Large intestine (tissue), 3 donors: ENCODE measurements around the gene TBC1D23. TPM values are rescaled to one million over a fixed set of nuclear protein-coding genes. Genes with fewer than 3 reads are reported as not detected.
"Not testable (repeated sequence)": the region's sequence is repeated elsewhere in the genome, so short reads cannot be mapped to it uniquely, and the experiment has no call there.

ENCODE experiments used
- DNase-seq, 2 donors: peaks; one replicate each; pipeline versions ENCODE4 v3.0.0 to v3.0.0-alpha.2; 2013
- H3K27ac ChIP-seq: one replicate; pipeline ENCODE4 v1.5.1; 2013; ENCODE audit warnings: low read length
- H3K27me3 ChIP-seq: 2 replicates; pipeline ENCODE4 v1.6.1; 2013; ENCODE audit warnings: low read length; ENCODE audit not compliant: control insufficient read depth, insufficient read depth
- H3K36me3 ChIP-seq: 2 replicates; pipeline ENCODE4 v1.6.1; 2013; ENCODE audit warnings: low read length; ENCODE audit not compliant: control insufficient read depth, insufficient read depth
- H3K4me1 ChIP-seq: one replicate; pipeline ENCODE4 v1.6.1; 2013; ENCODE audit warnings: low read length; ENCODE audit not compliant: control insufficient read depth, insufficient read depth
- H3K4me3 ChIP-seq: one replicate; pipeline ENCODE4 v1.5.1; 2013; ENCODE audit warnings: low read length
- H3K9me3 ChIP-seq: one replicate; pipeline ENCODE4 v1.6.1; 2013; ENCODE audit warnings: mild to moderate bottlenecking, low read depth, low read length, moderate library complexity; ENCODE audit not compliant: control insufficient read depth
- WGBS: methylation state at CpG from one replicate; pipeline ENCODE4 v1.1.5; 2013; ENCODE audit warnings: low lambda C conversion rate; ENCODE audit not compliant: insufficient coverage; 5-methylcytosine and 5-hydroxymethylcytosine counted together
- polyA plus RNA-seq: library from polyadenylated mRNA; unstranded; fragments of 120-200 nt; gene quantifications from one replicate; pipeline ENCODE4 v1.2.1, GENCODE V29; 2013

TBC1D23 gene
- polyA plus RNA-seq, 1 donor = 37.1 TPM

DNA sequence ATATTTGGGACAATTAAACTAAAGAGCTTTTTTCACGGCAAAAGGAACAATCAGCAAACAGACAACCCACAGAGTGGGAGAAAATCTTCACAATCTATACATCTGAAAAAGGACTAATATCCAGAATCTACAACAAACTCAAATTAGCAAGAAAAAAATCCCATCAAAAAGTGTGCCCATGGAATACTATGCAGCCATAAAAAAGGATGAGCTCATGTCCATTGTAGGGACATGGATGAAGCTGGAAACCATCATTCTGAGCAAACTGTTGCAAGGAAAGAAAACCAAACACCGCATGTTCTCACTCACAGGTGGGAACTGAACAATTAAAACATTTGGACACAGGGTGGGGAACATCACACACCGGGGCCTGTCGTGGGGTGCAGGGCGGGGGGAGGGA lies 66.6 kb downstream of the TBC1D23 start:
- WGBS = no CpG with 5 or more reads among the region's 5 CpGs
- H3K36me3 ChIP-seq = not testable (repeated sequence)

DNA sequence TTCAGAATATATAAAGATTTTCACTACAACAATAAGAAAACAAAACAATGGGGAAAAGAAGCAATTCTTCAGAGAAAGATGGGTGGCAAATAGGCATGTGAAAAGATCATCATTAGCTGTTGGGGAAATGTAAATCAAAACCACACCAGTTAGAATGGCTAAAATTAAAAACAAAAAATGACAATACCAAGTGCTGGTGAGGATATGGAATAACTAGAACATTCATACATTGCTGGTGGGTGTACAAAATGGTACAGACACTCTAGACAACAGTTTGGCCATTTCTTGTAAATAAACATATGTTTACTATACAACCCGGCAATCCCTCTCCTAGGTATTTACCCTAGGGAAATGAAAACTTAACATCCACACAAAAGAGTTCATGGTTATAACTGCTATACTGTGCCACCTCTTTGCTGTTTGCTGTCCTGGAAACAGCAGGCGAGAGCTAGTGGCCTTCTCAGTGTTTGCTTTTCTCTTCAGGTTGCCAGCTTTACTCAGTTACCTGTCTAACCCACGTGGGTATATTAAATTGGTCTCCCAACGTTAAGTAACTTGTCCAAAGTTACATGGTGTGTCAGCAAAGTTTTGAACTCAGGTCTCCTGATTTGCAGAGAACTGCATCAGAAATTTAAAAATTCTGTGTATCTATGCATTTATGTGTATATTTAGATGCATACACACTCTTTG lies 69.2 kb downstream of the TBC1D23 start:
- Histone ChIP-seq H3K9me3 (no peaks in the 10 kb centered on the region), H3K36me3 (peaks cover 7% of the 10 kb centered on the region), H3K27me3 (no peaks in the 10 kb centered on the region), H3K4me3 (no peak overlapping the region), H3K4me1 (peaks cover 5% of the 10 kb centered on the region), H3K27ac (no peak overlapping the region)
- WGBS = 63% methylated on average over 3 of the region's 4 CpGs
- no peak for DNase-seq

More for the DNA sequence above, 66.6 kb downstream of the TBC1D23 start:
- not testable (repeated sequence) for H3K27me3 ChIP-seq, DNase-seq, H3K27ac ChIP-seq, H3K9me3 ChIP-seq, H3K4me1 ChIP-seq, H3K4me3 ChIP-seq

DNA sequence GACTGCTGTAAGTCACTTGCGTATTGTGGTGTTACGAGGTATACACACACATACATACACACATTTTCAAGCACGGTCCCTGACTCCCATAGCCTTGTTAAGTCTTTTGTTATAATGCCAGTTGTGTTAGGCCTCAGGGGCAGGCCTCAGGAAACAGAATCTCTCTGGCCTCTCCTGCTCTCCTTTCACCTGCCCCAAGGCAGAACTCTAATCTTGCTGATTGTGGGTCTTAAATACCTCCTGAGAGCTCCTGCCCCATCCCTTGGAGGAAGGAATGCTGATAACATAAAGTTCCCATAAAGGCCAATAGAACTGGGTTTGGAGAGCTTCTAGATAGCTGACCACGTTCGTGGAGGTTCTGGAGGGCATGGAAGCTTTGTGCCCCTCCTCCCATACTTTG lies 69.9 kb downstream of the TBC1D23 start:
- Histone ChIP-seq H3K9me3 (no peaks in the 10 kb centered on the region), H3K36me3 (peaks cover 5% of the 10 kb centered on the region), H3K27me3 (no peaks in the 10 kb centered on the region), H3K4me1 (peaks cover 10% of the 10 kb centered on the region), H3K27ac (no peak overlapping the region), H3K4me3 (no peak overlapping the region)
- WGBS = no CpG with 5 or more reads among the region's 5 CpGs
- DNase-seq = no peak

DNA sequence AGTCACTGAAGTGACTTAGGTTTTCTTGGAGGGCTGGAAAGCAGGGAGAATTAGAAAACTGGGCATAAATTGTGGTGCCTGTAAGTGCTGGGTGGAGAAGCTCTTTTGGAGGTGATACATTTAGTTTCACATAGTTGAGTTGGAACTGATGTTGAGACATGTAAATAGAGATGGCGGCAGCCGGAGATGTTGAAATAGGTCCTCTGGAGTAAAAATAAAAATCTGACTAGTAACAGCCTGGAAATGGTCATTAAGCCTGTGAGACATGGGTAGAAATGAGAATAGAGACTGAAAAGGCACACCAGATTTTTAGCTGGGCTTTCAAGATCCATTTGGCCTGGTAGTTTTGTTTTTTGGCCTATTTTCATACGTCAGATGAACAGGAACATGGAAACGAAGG lies 70.9 kb downstream of the TBC1D23 start:
- Histone ChIP-seq H3K36me3 (peaks cover 2% of the 10 kb centered on the region), H3K27ac (no peak overlapping the region), H3K9me3 (no peaks in the 10 kb centered on the region), H3K4me1 (peaks cover 17% of the 10 kb centered on the region), H3K27me3 (no peaks in the 10 kb centered on the region), H3K4me3 (no peak overlapping the region)
- WGBS = 92% methylated on average over 4 of the region's 4 CpGs
- no peak for DNase-seq

DNA sequence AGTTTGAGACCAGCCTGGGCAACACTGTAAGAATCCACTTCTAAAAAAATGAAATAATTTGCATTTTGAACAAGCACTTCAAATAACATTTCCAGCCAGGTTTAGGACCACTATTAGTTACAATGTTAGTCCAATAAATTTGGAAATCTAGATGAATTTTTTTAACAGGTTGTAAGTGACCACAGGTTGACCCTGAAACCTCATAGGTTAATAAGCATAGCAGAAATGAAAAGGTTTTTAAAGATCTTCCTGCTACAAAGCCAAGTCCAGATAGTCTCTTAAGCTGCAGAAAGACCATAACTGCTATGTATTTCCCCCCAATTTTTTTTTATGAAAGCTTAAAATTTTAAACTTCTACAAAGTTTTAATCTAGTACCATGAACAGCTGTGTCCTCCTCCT lies 72.3 kb downstream of the TBC1D23 start:
- Histone ChIP-seq H3K27ac (no peak overlapping the region), H3K9me3 (no peaks in the 10 kb centered on the region), H3K4me1 (peaks cover 24% of the 10 kb centered on the region), H3K36me3 (no peaks in the 10 kb centered on the region), H3K4me3 (no peak overlapping the region), H3K27me3 (no peaks in the 10 kb centered on the region)
- DNase-seq = no peak

DNA sequence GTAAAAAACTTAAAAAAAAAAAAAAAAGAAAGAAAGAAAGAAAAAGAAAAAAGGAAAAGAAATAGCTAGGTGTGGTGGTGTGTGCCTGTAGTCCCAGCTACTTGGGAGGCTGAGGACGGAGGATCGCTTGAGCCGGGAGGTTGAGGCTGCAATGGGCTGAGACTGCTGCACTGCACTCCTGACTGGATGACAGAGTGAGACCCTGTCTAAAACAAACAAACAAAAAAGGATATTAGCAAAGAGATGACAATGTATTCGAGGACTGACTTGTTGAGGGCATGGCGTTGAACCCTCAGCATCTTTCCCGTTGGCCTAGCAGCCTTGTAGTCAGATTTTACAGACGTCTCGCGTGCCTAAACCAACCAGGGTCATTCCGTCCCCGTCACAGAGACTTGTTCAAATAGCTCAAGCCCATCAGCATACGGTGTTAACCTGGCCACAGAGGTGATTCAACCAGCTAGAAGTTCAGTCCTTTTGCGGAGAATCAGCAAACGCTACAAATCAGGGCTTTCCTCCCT lies 73.2 kb downstream of the TBC1D23 start:
- H3K4me1 ChIP-seq = peaks cover 28% of the 10 kb centered on the region
- H3K4me3 ChIP-seq = peak overlapping the region; percentile 41
- no peaks in the 10 kb centered on the region for H3K9me3 ChIP-seq
- 100% methylated on average over 1 of the region's 14 CpGs for WGBS
- H3K36me3 ChIP-seq = no peaks in the 10 kb centered on the region
- H3K27ac ChIP-seq = peak overlapping the region; percentile 95
- no peaks in the 10 kb centered on the region for H3K27me3 ChIP-seq
- no peak for DNase-seq

DNA sequence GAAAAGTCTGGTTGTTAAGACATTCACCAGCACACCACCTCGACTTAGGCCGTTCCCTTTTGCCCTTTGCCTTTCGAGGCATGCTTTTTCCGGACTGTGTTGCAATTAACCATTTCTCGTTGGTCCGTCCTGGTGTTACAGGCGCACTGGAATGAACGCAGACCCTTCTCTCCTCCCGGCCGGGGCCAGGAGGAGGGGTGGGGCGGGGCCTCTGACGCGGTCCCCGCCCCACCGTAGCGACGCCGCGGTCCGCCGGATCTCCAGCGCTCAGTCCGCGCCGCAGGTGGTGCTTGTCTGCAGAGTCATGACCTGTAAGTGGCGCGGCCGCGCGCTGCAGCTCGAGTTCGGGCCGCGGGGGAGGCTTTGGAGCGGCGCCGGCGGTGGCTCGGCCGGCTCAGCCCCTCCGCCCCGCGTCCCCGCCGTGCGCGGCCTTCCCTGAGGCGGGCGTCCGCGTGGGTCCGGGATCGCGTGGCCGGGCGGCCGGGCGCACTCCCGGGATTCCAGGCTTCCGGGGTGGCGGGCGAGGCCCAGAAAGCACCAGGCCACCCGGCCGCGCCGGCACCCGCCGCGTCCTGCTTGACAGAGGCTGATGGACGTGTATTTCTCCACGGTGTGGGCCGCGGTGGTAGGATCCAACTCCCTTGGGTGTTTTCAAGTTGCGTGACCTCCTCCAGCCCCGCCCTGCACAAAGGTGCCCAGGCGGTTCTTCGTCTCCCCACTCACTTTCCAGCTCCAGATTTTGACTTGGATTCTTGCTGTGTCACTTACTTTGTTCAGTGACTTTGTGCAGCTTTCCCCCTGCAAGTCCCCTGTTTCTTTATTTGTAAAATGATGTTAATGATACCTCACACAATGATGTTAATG lies 73.9 kb downstream of the TBC1D23 start, which contains the start of gene NIT2:
Gene NIT2 (plus strand): TSS at position 270 of the 864 bp plus-strand sequence. CDS start 35 bp downstream, at position 305.
- peaks cover 6% of the 10 kb centered on the region for H3K36me3 ChIP-seq

DNA sequence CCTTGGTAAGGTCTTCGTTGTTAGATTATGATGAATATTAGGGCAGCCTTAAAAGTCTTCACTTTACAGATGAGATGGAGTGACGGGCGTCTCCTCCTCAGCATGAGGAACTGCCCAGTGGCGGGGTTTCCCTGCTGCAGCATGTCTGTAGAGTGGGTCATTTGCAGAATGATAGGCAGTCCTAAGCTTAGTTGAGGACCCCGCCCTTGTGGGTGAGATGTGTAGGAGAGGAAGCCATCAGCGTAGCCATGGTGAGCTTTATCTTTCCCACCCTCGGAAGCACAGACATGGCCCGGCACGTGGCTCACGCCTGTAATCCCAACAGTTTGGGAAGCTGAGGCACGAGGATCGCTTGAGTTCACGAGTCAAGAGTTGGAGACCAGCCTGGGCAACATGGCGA lies 74.6 kb downstream of the TBC1D23 start:
- H3K36me3 ChIP-seq = peaks cover 10% of the 10 kb centered on the region
- peak overlapping the region; percentile 72 for H3K4me3 ChIP-seq
- peaks cover 28% of the 10 kb centered on the region for H3K4me1 ChIP-seq
- H3K9me3 ChIP-seq = no peaks in the 10 kb centered on the region
- WGBS = no CpG with 5 or more reads among the region's 14 CpGs
- peak in 1 of 2 donors; percentile 54 for DNase-seq
- H3K27ac ChIP-seq = peak overlapping the region; percentile 73
- H3K27me3 ChIP-seq = no peaks in the 10 kb centered on the region

More for the DNA sequence above, 73.9 kb downstream of the TBC1D23 start, which contains the start of gene NIT2:
- H3K9me3 ChIP-seq = no peaks in the 10 kb centered on the region
- H3K4me1 ChIP-seq = peaks cover 28% of the 10 kb centered on the region
- H3K4me3 ChIP-seq = peak within 1 kb of the TSS; percentile 72
- DNase-seq = peak; percentile 77 to 93
- peak within 1 kb of the TSS; percentile 95 for H3K27ac ChIP-seq
- no CpG with 5 or more reads among the region's 77 CpGs for WGBS
- no peaks in the 10 kb centered on the region for H3K27me3 ChIP-seq

DNA sequence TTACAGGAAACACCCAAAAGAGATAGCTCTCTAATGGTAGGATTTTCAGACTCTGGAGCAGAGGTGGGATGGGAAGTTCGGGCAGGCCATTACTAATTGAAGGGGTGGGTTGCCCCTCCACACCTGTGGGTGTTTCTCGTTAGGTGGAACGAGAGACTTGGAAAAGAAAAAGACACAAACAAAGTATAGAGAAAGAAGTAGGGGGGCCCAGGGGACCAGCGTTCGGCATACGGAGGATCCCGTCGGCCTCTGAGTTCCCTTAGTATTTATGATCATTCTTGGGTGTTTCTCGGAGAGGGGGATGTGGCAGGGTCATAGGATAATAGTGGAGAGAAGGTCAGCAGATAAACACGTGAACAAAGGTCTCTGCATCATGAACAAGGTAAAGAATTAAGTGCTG lies 75.4 kb downstream of the TBC1D23 start:
- peaks cover 28% of the 10 kb centered on the region for H3K4me1 ChIP-seq
- not testable (repeated sequence) for H3K9me3 ChIP-seq, H3K27me3 ChIP-seq
- DNase-seq = peak in 1 of 2 donors; percentile 53
- peaks cover 14% of the 10 kb centered on the region for H3K36me3 ChIP-seq
- H3K27ac ChIP-seq = peak overlapping the region; percentile 73
- 50% methylated on average over 2 of the region's 10 CpGs for WGBS
- H3K4me3 ChIP-seq = peak overlapping the region; percentile 72

DNA sequence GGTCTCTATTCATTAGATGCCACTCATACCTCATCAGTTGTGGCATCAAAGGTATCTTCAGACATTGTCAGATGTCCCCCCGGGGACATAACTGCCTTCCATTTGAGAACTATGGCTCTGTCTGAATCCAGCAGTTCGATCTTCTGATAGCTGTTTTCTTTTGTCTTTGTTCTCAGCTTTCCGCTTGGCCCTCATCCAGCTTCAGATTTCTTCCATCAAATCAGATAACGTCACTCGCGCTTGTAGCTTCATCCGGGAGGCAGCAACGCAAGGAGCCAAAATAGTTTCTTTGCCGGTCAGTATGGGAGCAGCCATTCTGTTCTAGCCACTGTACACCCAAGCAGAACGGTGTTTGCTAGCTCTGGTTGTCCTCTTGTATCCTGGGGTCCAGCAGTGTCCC lies 78.1 kb downstream of the TBC1D23 start:
- peaks cover 27% of the 10 kb centered on the region for H3K4me1 ChIP-seq
- peaks cover 25% of the 10 kb centered on the region for H3K36me3 ChIP-seq
- 100% methylated on average over 2 of the region's 10 CpGs for WGBS

More for the DNA sequence above, 78.1 kb downstream of the TBC1D23 start:
- Histone ChIP-seq H3K9me3 (no peaks in the 10 kb centered on the region), H3K4me3 (no peak overlapping the region), H3K27ac (no peak overlapping the region), H3K27me3 (no peaks in the 10 kb centered on the region)
- no peak for DNase-seq
